H1 (cell line): ENCODE measurements around the gene CCNE1. TPM values are rescaled to one million over a fixed set of nuclear protein-coding genes. Genes with fewer than 3 reads are reported as not detected.

Experiments
- CTCF ChIA-PET: fragments of 300-600 bp; sonication (Branson Sonifier 250); formaldehyde crosslinking; loops from one replicate; lab custom pipeline; 2021; ENCODE audit not compliant: partially characterized antibody; lab: Charles Lee
- POLR2A ChIA-PET: fragments of 300-600 bp; sonication (Branson Sonifier 250); formaldehyde crosslinking; loops from one replicate; lab custom pipeline; 2021; ENCODE audit warnings: inconsistent platforms; ENCODE audit not compliant: partially characterized antibody; lab: Charles Lee
- DNase-seq, 2 experiments: peaks; one replicate each; pipeline versions ENCODE4 v3.0.0 to v3.0.0-alpha.2; 2010 to 2022; ENCODE audit warnings: low spot score in 2 of 2, low read depth in 1 of 2, mixed read lengths in 1 of 2
- FAIRE-seq: peaks from 2 replicates; lab custom pipeline; 2011; peaks lifted over from hg19 to GRCh38; lab: Jason Lieb, UNC
- H2AFZ ChIP-seq: 2 replicates; pipeline ENCODE4 v1.8.1; 2012; ENCODE audit warnings: low read length, inconsistent platforms
- H2AK5ac ChIP-seq: 2 replicates; pipeline ENCODE4 v1.6.1; 2013; ENCODE audit warnings: low read depth, low read length
- H2BK120ac ChIP-seq: replicated peaks from 2 replicates; pipeline ENCODE3; 2013; ENCODE audit warnings: low read depth, low read length, inconsistent platforms
- H2BK12ac ChIP-seq: 2 replicates; pipeline ENCODE4 v1.6.1; 2013; ENCODE audit warnings: low read depth, low read length
- H2BK15ac ChIP-seq: 2 replicates; pipeline ENCODE4 v1.6.1; 2013; ENCODE audit warnings: low read length
- H2BK20ac ChIP-seq: 2 replicates; pipeline ENCODE4 v1.6.1; 2013; ENCODE audit warnings: low read length
- H2BK5ac ChIP-seq: 2 replicates; pipeline ENCODE4 v1.6.1; 2013; ENCODE audit warnings: low read depth, low read length
- H3K14ac ChIP-seq: 2 replicates; pipeline ENCODE4 v1.6.1; 2013; ENCODE audit warnings: inconsistent platforms; ENCODE audit not compliant: insufficient read length
- H3K18ac ChIP-seq: 2 replicates; pipeline ENCODE4 v1.6.1; 2013; ENCODE audit warnings: low read length; ENCODE audit errors: extremely low read depth
- H3K23ac ChIP-seq: 2 replicates; pipeline ENCODE4 v1.6.1; 2013; ENCODE audit warnings: inconsistent platforms; ENCODE audit not compliant: insufficient read length
- H3K23me2 ChIP-seq: 2 replicates; pipeline ENCODE4 v1.6.1; 2013; ENCODE audit warnings: low read depth, low read length
- H3K27ac ChIP-seq: 2 replicates; pipeline ENCODE4 v1.6.1; 2011; ENCODE audit warnings: low read depth, low read length, inconsistent platforms
- H3K27me3 ChIP-seq, 4 experiments: replicated peaks in 1 of 4; 1 replicate in 1 of 4; 2 replicates in 3 of 4; pipeline versions ENCODE4 v1.6.1 to v1.8.1; 2011 to 2013; ENCODE audit warnings: low read length in 3 of 4, mild to moderate bottlenecking in 3 of 4, inconsistent platforms in 2 of 4, mixed read lengths in 2 of 4, moderate library complexity in 1 of 4; ENCODE audit not compliant: control insufficient read depth in 3 of 4, insufficient read depth in 3 of 4; ENCODE audit errors: extremely low read depth in 1 of 4
- H3K36me3 ChIP-seq, 4 experiments: 2 replicates each; pipeline versions ENCODE4 v1.6.1 to v1.8.1; 2011 to 2013; ENCODE audit warnings: mild to moderate bottlenecking in 4 of 4, low read length in 3 of 4, moderate library complexity in 2 of 4, control low read depth in 1 of 4, inconsistent platforms in 1 of 4; ENCODE audit not compliant: insufficient read depth in 4 of 4, control insufficient read depth in 2 of 4
- H3K4ac ChIP-seq: replicated peaks from 2 replicates; pipeline ENCODE3; 2013; ENCODE audit warnings: low read length, low read depth, mixed read lengths, inconsistent platforms; ENCODE audit not compliant: insufficient read length
- H3K4me1 ChIP-seq, 4 experiments: replicated peaks in 1 of 4; 1 replicate in 1 of 4; 2 replicates in 3 of 4; pipeline versions ENCODE4 v1.6.1 to v1.8.1; 2011 to 2013; ENCODE audit warnings: low read length in 3 of 4, inconsistent platforms in 2 of 4, mixed read lengths in 1 of 4; ENCODE audit not compliant: insufficient read depth in 4 of 4, control insufficient read depth in 3 of 4
- H3K4me2 ChIP-seq, 2 experiments: 2 replicates each; pipeline versions ENCODE4 v1.6.1 to v1.8.1; 2011 to 2013; ENCODE audit warnings: low read depth in 2 of 2, low read length in 2 of 2, control low read depth in 1 of 2, inconsistent platforms in 1 of 2, mild to moderate bottlenecking in 1 of 2; ENCODE audit not compliant: insufficient read depth in 1 of 2
- H3K4me3 ChIP-seq, 4 experiments: fragments of 200-600, 300-600 bp in 1 of 4; sonication (generic), shearing (Covaris generic), sonication (Bioruptor Twin) in 1 of 4; 2 replicates each; pipeline versions ENCODE4 v1.5.1 to v1.8.1; 2011 to 2016; ENCODE audit warnings: low read length in 4 of 4, low read depth in 3 of 4, control low read depth in 2 of 4, inconsistent platforms in 2 of 4, mild to moderate bottlenecking in 2 of 4, mixed read lengths in 1 of 4, moderate library complexity in 1 of 4; ENCODE audit not compliant: insufficient read depth in 2 of 4; ENCODE audit errors: extremely low read depth in 1 of 4
- H3K56ac ChIP-seq: replicated peaks from 2 replicates; pipeline ENCODE3; 2013; ENCODE audit warnings: low read depth, mild to moderate bottlenecking, mixed read lengths, low read length, inconsistent platforms; ENCODE audit not compliant: insufficient read length
- H3K79me1 ChIP-seq: 2 replicates; pipeline ENCODE4 v1.6.1; 2013; ENCODE audit warnings: low read depth, low read length, control low read depth
- H3K79me2 ChIP-seq, 2 experiments: 2 replicates each; pipeline versions ENCODE4 v1.6.1 to v1.8.1; 2012 to 2013; ENCODE audit warnings: low read length in 2 of 2, mild to moderate bottlenecking in 2 of 2, inconsistent platforms in 1 of 2; ENCODE audit not compliant: insufficient read depth in 2 of 2, control insufficient read depth in 1 of 2
- H3K9ac ChIP-seq, 4 experiments: replicated peaks in 1 of 4; 1 replicate in 1 of 4; 2 replicates in 3 of 4; pipeline versions ENCODE4 v1.6.1 to v1.8.1; 2011 to 2013; ENCODE audit warnings: low read depth in 3 of 4, low read length in 3 of 4, control low read depth in 2 of 4, mild to moderate bottlenecking in 2 of 4, moderate library complexity in 2 of 4, inconsistent platforms in 1 of 4; ENCODE audit errors: extremely low read depth in 1 of 4
- H3K9me3 ChIP-seq, 2 experiments: 2 replicates each; pipeline versions ENCODE4 v1.6.1 to v1.8.1; 2012 to 2013; ENCODE audit warnings: mild to moderate bottlenecking in 2 of 2, moderate library complexity in 2 of 2, control low read depth in 1 of 2, inconsistent platforms in 1 of 2, low read depth in 1 of 2, low read length in 1 of 2, mixed read lengths in 1 of 2; ENCODE audit not compliant: insufficient read depth in 2 of 2
- H4K20me1 ChIP-seq, 2 experiments: replicated peaks in 1 of 2; 2 replicates each; pipeline versions ENCODE3 to v1.8.1; 2011 to 2013; ENCODE audit warnings: inconsistent platforms in 2 of 2, low read length in 2 of 2, mild to moderate bottlenecking in 1 of 2; ENCODE audit not compliant: insufficient read depth in 2 of 2, control insufficient read depth in 1 of 2
- H4K5ac ChIP-seq: 2 replicates; pipeline ENCODE4 v1.6.1; 2013; ENCODE audit warnings: low read length, low read depth, mixed read lengths, inconsistent platforms; ENCODE audit not compliant: insufficient read length
- H4K8ac ChIP-seq: 2 replicates; pipeline ENCODE4 v1.8.0; 2013; ENCODE audit warnings: mild to moderate bottlenecking, moderate library complexity, low read length, inconsistent platforms; ENCODE audit not compliant: insufficient read depth; ENCODE audit errors: extremely low read depth
- H4K91ac ChIP-seq: replicated peaks from 2 replicates; pipeline ENCODE3; 2013; ENCODE audit warnings: low read length, mixed read lengths, inconsistent platforms; ENCODE audit not compliant: insufficient read length
- ASH2L ChIP-seq: fragments of 200-600, 300-600 bp; sonication (generic); IDR thresholded peaks from one replicate; pipeline ENCODE4 v1.7.1; 2017; ENCODE audit warnings: low read length
- ATF3 ChIP-seq: IDR thresholded peaks from 2 replicates; pipeline ENCODE4 v1.6.1; 2011; ENCODE audit warnings: low read depth, mild to moderate bottlenecking, low read length; ENCODE audit not compliant: insufficient read depth
- BACH1 ChIP-seq: IDR thresholded peaks from 2 replicates; pipeline ENCODE4 v1.6.1; 2012; ENCODE audit warnings: low read length, improper control_type of control experiment
- CHD2 ChIP-seq: IDR thresholded peaks from 2 replicates; pipeline ENCODE4 v1.6.1; 2012; ENCODE audit warnings: low read length, improper control_type of control experiment
- E2F6 ChIP-seq: IDR thresholded peaks from 2 replicates; pipeline ENCODE4 v1.6.1; 2012; ENCODE audit warnings: inconsistent platforms
- EGR1 ChIP-seq: IDR thresholded peaks from 2 replicates; pipeline ENCODE4 v1.6.1; 2011; ENCODE audit warnings: low read depth, low read length, borderline replicate concordance
- FOSL1 ChIP-seq: IDR thresholded peaks from 2 replicates; pipeline ENCODE4 v1.6.1; 2011; ENCODE audit warnings: mild to moderate bottlenecking, low read depth, low read length, moderate library complexity; ENCODE audit not compliant: insufficient read depth
- SIRT6 ChIP-seq: IDR thresholded peaks from one replicate; pipeline ENCODE4 v1.7.1; 2012; ENCODE audit warnings: low read length, inconsistent platforms
- TAF1 ChIP-seq: IDR thresholded peaks from 2 replicates; pipeline ENCODE4 v1.6.1; 2011; ENCODE audit warnings: mild to moderate bottlenecking, low read depth, low read length
- TAF7 ChIP-seq: optimal IDR thresholded peaks from 2 replicates; pipeline ENCODE3; 2011; ENCODE audit warnings: low read depth, mild to moderate bottlenecking, inconsistent platforms, low read length, moderate library complexity, borderline replicate concordance
- TBP ChIP-seq: IDR thresholded peaks from 2 replicates; pipeline ENCODE4 v1.6.1; 2011; ENCODE audit warnings: low read depth, low read length, improper control_type of control experiment
- ZNF274 ChIP-seq: IDR thresholded peaks from 2 replicates; pipeline ENCODE4 v1.7.0; 2012; ENCODE audit warnings: low read length, borderline replicate concordance; ENCODE audit errors: extremely low read depth
- WGBS, 2 experiments: shearing (Covaris generic) in 1 of 2; methylation state at CpG; one replicate each; pipeline versions ENCODE4 v1.1.6 to v1.1.7; 2013 to 2015; ENCODE audit warnings: low lambda C conversion rate in 2 of 2, mixed read lengths in 2 of 2, inconsistent platforms in 1 of 2, low coverage in 1 of 2, missing lambda C conversion rate in 1 of 2; ENCODE audit not compliant: insufficient replicate concordance in 2 of 2, insufficient coverage in 1 of 2, insufficient read length in 1 of 2; ENCODE audit errors: extremely low coverage in 1 of 2, missing lambda C conversion rate in 1 of 2; 5-methylcytosine and 5-hydroxymethylcytosine counted together
- polyA plus RNA-seq, 7 experiments: library from polyadenylated mRNA; depleted of rRNA in 3 of 7; stranded (reverse) in 5 of 7; unstranded in 2 of 7; fragments of >200 nt in 5 of 7; fragments of 200-250 nt in 2 of 7; gene quantifications; 1 replicate in 5 of 7; 2 replicates in 1 of 7; 4 replicates in 1 of 7; pipeline versions ENCODE4 v1.2.1 to v1.2.3, GENCODE V29; 2011 to 2013; ENCODE audit warnings: missing spikeins in 2 of 7, mixed read lengths in 2 of 7
- total RNA-seq: library from RNA; stranded (reverse); fragmentation: NEBNext Ultra II Directional; extraction: Animal tissue kit (Norgen Biotek cat#: 25700); gene quantifications from 2 replicates; pipeline ENCODE4 v1.2.1, GENCODE V29; 2021

Gene CCNE1
- total and polyA plus RNA-seq, 2 of the 8 experiments (the other 6 are each of a cell fraction or from before 2014, with no cell fraction given): 43.2 to 44.6 TPM

GRCh38 chr19:29766100-29766499 is 45.7 kb upstream of the CCNE1 start:
- Histone ChIP-seq H2BK5ac (no peak overlapping the region), H2AFZ (no peak overlapping the region), H3K14ac (no peak overlapping the region), H3K79me1 (no peaks in the 10 kb centered on the region), H3K56ac (no peak overlapping the region), H3K79me2 (no peaks in the 10 kb centered on the region), H3K4me1 (no peaks in the 10 kb centered on the region), H3K18ac (no peak overlapping the region), H4K5ac (no peak overlapping the region), H4K8ac (no peak overlapping the region), H3K23ac (no peak overlapping the region), H3K4ac (no peak overlapping the region), H3K27me3 (no peaks in the 10 kb centered on the region), H2BK120ac (no peak overlapping the region), H2BK15ac (no peak overlapping the region), H3K4me3 (no peak overlapping the region), H4K91ac (no peak overlapping the region), H3K27ac (no peak overlapping the region), H2AK5ac (no peak overlapping the region), H2BK12ac (no peak overlapping the region), H4K20me1 (peaks cover 0 to 1% of the 10 kb centered on the region in 2 experiments), H3K9ac (no peak overlapping the region), H3K36me3 (no peaks in the 10 kb centered on the region), H3K23me2 (no peaks in the 10 kb centered on the region), H3K9me3 (no peaks in the 10 kb centered on the region), H2BK20ac (no peak overlapping the region), H3K4me2 (no peak overlapping the region)
- 94% methylated on average over 3 of the region's 3 CpGs; no CpG with 5 or more reads in 1 of the 2 experiments for WGBS, 2 experiments
- ChIA-PET POLR2A (no interaction called here), CTCF (interaction anchor here (1.2 to 3.4 kb wide), 2 partner anchors 14 to 82 kb away, joined by 4 to 14 read pairs; no protein-coding TSS in a partner anchor)
- DNase-seq (no peak), FAIRE-seq (no peak)
- TF ChIP-seq E2F6: no peak
- TF ChIP-seq TBP: no peak
- no peak for TF ChIP-seq TAF1
- TF ChIP-seq ASH2L: no peak
- TF ChIP-seq ZNF274: no peak
- no peak for TF ChIP-seq CHD2
- no peak for TF ChIP-seq FOSL1
- no peak for TF ChIP-seq ATF3
- no peak for TF ChIP-seq SIRT6
- TF ChIP-seq EGR1: no peak
- TF ChIP-seq TAF7: no peak
- TF ChIP-seq BACH1: no peak
